Skeletal muscle tissue (tissue), 4 donors: Measurements from ENCODE around the gene TMEM185B. TPM values are rescaled to one million over a fixed set of nuclear protein-coding genes. Genes with fewer than 3 reads are reported as not detected.
"Not testable (repeated sequence)": the region's sequence is repeated elsewhere in the genome, so short reads cannot be mapped to it uniquely, and the experiment has no call there.

Source experiments
- H3K27ac ChIP-seq: one replicate; pipeline ENCODE4 v1.7.0; 2013; ENCODE audit warnings: mild to moderate bottlenecking, low read depth, low read length, inconsistent platforms
- H3K27me3 ChIP-seq, 3 donors: one replicate each; pipeline ENCODE4 v1.7.0; 2013; ENCODE audit warnings: low read length in 3 of 3; ENCODE audit not compliant: control insufficient read depth in 3 of 3, insufficient read depth in 3 of 3
- H3K36me3 ChIP-seq, 3 donors: one replicate each; pipeline ENCODE4 v1.7.0; 2013; ENCODE audit warnings: low read length in 3 of 3; ENCODE audit not compliant: control insufficient read depth in 3 of 3, insufficient read depth in 3 of 3
- H3K4me1 ChIP-seq, 3 donors: one replicate each; pipeline ENCODE4 v1.7.0; 2013; ENCODE audit warnings: low read length in 3 of 3, mild to moderate bottlenecking in 3 of 3; ENCODE audit not compliant: control insufficient read depth in 3 of 3, insufficient read depth in 3 of 3
- H3K4me3 ChIP-seq, 3 donors: one replicate each; pipeline ENCODE4 v1.7.0; 2013; ENCODE audit warnings: low read length in 3 of 3
- H3K9ac ChIP-seq, 3 donors: one replicate each; pipeline ENCODE4 v1.7.0; 2013; ENCODE audit warnings: low read length in 3 of 3, mild to moderate bottlenecking in 3 of 3, moderate library complexity in 2 of 3, low read depth in 1 of 3
- H3K9me3 ChIP-seq, 3 donors: one replicate each; pipeline ENCODE4 v1.7.0; 2013; ENCODE audit warnings: low read length in 3 of 3; ENCODE audit not compliant: control insufficient read depth in 3 of 3
- total RNA-seq: library from RNA; depleted of rRNA; stranded (reverse); fragments of >200 nt; gene quantifications from one replicate; pipeline ENCODE4 v1.2.3, GENCODE V29; 2014
- donor health status: Osteomylitis.

Gene TMEM185B
- total RNA-seq, 1 donor from 2014 or later, result 16.7 TPM

DNA sequence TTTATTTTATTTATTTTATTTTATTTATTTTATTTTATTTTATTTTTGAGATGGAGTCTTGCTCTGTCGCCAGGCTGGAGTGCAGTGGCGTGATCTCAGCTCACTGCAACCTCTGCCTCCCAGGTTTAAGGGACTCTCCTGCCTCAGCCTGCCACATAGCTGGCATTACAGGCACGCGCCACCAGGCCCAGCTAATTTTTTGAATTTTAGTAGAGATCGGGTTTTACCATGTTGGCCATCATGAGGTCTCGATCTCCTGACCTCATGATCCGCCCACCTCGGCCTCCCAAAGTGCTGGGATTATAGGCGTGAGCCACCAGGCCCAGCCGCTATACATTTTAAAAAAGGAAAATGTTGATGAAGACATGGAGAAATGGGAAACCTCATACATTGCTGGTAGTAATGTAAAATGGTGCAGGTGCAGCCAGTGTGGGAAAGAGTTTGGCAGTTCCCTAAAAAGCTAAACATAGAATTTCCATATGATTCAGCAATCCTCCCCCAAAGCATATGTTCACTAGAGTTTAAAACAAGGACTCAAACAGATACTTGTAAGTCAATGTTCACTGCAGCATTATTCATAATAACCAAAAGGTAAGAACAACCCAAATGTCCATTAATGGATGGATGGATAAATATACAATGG is 23.3 kb downstream of the TMEM185B start:
- H3K9me3 ChIP-seq, H3K36me3 ChIP-seq, H3K9ac ChIP-seq, H3K27me3 ChIP-seq, H3K27ac ChIP-seq, H3K4me3 ChIP-seq: not testable (repeated sequence)
- peaks cover 8 to 15% (median 11%) of the 10 kb centered on the region in 3 donors for H3K4me1 ChIP-seq

DNA sequence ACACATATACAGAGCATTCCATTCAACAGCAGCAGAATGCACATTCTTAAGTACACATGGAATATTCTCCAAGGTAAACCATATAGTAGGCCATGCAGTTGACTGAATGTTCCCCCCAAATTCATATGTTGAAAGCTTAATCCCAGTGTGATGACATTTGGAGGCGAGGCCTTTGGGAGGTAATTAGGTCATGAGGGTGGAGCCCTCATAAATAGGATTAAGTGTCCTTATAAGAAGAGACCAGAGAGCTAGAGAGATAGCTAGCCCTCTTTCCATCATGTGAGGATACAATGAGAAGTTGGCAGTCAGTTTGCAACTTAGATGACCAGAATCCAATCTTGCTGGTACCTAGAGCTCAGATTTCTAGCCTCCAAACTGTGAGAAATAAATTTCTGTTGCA is 27.6 kb downstream of the TMEM185B start:
- Histone ChIP-seq H3K27ac (no peak overlapping the region), H3K4me3 (no peak overlapping the region), H3K9ac (no peak overlapping the region), H3K9me3 (peaks cover 0 to 4% (median 1%) of the 10 kb centered on the region in 3 donors), H3K27me3 (no peaks in the 10 kb centered on the region), H3K36me3 (no peaks in the 10 kb centered on the region), H3K4me1 (no peaks in the 10 kb centered on the region)

DNA sequence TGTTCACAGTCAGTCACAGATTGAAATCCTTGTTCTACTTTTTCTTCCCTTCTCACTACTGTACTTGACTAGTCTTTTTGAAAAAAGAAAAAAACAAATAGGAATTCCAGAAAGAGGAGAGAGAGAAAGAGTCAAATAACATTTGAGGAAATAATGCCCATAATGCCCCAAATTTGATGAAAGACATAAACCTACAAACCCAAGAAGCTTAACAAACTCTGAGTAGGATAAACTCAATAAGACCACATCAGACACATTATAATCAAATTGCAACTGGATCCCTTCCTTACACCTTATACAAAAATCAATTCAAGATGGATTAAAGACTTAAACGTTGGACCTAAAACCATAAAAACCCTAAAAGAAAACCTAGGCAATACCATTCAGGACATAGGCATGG is 30.9 kb downstream of the TMEM185B start:
- Histone ChIP-seq H3K4me1 (peaks cover 0 to 4% (median 0%) of the 10 kb centered on the region in 3 donors), H3K4me3 (no peak overlapping the region), H3K27me3 (no peaks in the 10 kb centered on the region), H3K9ac (no peak overlapping the region), H3K9me3 (peaks cover 0 to 4% (median 0%) of the 10 kb centered on the region in 3 donors), H3K27ac (no peak overlapping the region), H3K36me3 (no peaks in the 10 kb centered on the region)

DNA sequence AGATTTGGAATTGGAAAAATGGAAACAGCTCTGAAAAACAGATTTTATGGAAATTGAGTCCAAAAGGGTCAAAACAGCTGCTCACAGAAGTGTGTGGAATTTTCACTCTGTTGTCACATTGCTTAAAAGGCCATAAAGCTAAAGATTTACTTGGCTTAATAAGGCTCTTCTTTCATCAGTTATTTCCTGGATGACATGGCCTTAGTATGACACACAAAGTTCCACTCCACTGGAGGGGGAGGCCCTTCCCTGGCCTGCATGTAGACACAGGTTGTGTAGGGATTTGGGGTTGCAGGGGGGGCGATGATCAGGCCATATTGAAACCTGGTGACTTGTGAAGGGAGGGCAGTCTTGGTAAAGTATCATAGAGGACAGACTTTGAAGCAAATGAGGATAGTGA is 34.0 kb downstream of the TMEM185B start:
- no peak overlapping the region for H3K4me3 ChIP-seq
- H3K4me1 ChIP-seq, result peaks cover 0 to 4% (median 0%) of the 10 kb centered on the region in 3 donors
- no peak overlapping the region for H3K9ac ChIP-seq
- H3K27ac ChIP-seq, result no peak overlapping the region
- no peaks in the 10 kb centered on the region for H3K36me3 ChIP-seq
- peaks cover 0 to 4% (median 0%) of the 10 kb centered on the region in 3 donors for H3K9me3 ChIP-seq
- no peaks in the 10 kb centered on the region for H3K27me3 ChIP-seq

DNA sequence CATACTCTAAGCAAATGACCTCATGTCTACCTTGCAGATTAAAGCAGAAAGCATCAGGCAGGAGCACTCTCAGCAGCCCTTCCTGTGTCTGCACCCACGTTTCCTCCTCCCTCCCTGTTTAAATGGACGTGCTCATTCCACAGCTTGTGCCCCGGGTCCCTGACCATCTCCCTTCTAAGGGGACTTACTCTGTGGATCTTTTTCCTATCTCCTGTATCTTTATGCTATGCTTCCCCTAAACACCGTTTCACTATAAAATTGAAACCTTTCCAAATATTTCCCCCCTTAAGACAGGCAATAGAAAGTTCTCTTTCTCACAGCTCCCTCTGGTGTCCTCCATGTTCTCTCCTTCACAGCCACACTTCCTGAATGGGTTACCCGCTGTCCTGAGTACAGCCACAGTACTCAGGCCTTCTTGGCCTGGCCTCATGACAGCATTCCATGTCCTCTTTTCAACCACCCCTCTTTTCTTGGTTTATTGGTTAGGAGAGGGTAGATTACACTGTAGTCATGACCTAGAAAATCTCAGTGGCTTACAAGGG is 41.1 kb downstream of the TMEM185B start:
- H3K36me3 ChIP-seq, result no peaks in the 10 kb centered on the region
- H3K9ac ChIP-seq, result no peak overlapping the region
- H3K27me3 ChIP-seq, result no peaks in the 10 kb centered on the region

DNA sequence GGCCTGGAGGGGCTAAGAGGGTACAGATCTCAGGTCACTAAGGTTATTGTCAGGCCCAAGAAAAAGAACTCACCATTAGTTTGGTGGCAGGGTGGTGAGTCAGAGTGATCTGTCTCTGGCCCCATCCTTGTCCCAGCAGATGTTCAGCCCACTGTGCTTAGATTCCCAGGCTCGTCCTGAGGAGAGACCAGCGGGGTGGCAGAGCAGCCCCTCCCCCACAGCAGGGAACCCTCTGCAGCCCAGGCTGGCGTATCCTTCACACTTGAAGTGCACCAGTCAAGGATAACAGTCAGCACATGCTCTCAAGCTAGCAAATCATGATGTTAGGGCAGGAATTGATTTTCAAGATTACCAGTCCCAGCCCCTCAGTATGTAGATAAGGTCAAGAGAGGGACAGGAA is 43.1 kb downstream of the TMEM185B start:
- Histone ChIP-seq H3K4me1 (peaks cover 9 to 18% (median 14%) of the 10 kb centered on the region in 3 donors), H3K36me3 (no peaks in the 10 kb centered on the region), H3K27ac (no peak overlapping the region), H3K9me3 (no peaks in the 10 kb centered on the region), H3K9ac (no peak overlapping the region), H3K27me3 (no peaks in the 10 kb centered on the region), H3K4me3 (no peak overlapping the region)

More for the DNA sequence above, 41.1 kb downstream of the TMEM185B start:
- H3K9me3 ChIP-seq, result no peaks in the 10 kb centered on the region
- peaks cover 0 to 2% (median 2%) of the 10 kb centered on the region in 3 donors for H3K4me1 ChIP-seq
- no peak overlapping the region for H3K27ac ChIP-seq
- no peak overlapping the region for H3K4me3 ChIP-seq

DNA sequence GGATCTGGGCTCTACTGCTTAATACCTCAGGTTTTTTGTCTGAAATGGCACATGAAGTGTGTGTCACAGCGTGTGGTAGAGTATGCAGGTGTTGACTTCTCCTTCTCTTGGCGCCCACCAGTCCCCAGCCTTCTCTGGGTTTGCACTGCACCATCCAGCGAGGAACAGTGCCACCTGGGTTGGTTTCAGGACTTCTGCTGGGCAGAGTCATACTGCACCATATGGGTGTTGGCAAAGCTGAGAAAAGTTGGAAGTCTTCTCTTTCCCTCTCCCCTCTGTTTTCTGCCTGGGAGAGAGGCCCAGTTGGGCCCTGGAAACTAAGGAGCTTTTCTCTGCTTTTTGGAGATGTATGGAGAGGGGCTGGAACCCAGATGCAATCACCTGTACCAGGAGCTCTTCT is 43.8 kb downstream of the TMEM185B start:
- Histone ChIP-seq H3K27me3 (no peaks in the 10 kb centered on the region), H3K36me3 (no peaks in the 10 kb centered on the region), H3K9me3 (no peaks in the 10 kb centered on the region), H3K4me3 (no peak overlapping the region), H3K9ac (no peak overlapping the region), H3K4me1 (peaks cover 9 to 18% (median 14%) of the 10 kb centered on the region in 3 donors), H3K27ac (no peak overlapping the region)

DNA sequence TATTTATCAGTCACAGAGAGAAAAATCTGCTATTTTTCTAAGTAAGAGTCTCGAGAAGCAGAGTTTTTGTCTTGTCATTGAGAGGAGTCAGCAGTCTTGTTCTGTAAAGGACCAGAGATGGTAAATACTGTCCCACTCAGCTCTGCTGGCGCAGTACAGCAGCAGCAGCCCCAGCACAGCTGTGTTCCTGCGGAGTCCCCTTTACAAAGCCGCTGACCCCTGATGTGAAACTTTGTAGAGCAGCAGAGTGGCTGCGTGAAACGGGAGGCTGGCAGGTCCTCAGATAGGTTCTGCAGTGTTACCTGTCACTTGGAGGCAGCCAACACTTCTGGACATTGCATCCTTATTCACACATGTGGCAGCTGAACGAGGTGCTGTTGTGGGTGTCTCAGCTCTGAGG is 45.2 kb downstream of the TMEM185B start:
- Histone ChIP-seq H3K4me1 (peaks cover 9 to 18% (median 14%) of the 10 kb centered on the region in 3 donors), H3K27ac (no peak overlapping the region), H3K9ac (no peak overlapping the region), H3K4me3 (no peak overlapping the region), H3K9me3 (no peaks in the 10 kb centered on the region), H3K36me3 (no peaks in the 10 kb centered on the region), H3K27me3 (no peaks in the 10 kb centered on the region)

DNA sequence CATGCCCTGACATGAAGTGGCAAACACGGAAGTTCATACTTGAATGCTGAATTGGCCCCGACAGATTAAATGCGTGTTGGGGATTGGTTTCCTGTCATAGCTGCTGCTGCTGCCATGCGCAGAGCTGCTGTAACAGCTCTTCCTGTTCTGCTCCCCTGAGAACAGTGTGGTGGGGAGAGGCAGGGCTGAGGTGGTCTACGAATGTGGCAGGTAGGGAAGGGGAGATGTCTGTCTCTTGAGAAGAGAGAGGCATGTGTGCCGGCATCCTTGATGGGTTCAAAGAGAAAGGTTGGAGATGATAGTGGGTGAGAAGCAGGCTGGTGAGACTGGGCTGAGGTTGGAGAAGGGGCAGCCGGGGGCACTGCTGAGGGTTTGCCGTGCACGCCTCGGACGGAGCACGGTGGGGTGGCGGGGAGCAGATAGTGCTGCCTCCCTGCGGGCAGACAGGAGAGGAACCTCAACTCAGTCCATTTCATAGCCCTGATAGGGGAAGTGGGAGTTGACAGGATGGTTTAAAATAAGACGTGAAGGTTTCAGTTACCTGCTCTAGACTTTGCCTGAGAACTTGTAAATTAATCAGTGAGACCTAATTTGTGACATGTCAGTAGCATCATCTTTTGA is 46.1 kb downstream of the TMEM185B start:
- H3K27ac ChIP-seq, result no peak overlapping the region
- no peaks in the 10 kb centered on the region for H3K9me3 ChIP-seq
- H3K4me1 ChIP-seq, result peaks cover 9 to 18% (median 14%) of the 10 kb centered on the region in 3 donors
- peak overlapping the region in 1 of 3 donors; percentile 16 for H3K9ac ChIP-seq
- no peaks in the 10 kb centered on the region for H3K27me3 ChIP-seq
- H3K4me3 ChIP-seq, result peak overlapping the region; percentile 11 to 17 (median 17)
- no peaks in the 10 kb centered on the region for H3K36me3 ChIP-seq

DNA sequence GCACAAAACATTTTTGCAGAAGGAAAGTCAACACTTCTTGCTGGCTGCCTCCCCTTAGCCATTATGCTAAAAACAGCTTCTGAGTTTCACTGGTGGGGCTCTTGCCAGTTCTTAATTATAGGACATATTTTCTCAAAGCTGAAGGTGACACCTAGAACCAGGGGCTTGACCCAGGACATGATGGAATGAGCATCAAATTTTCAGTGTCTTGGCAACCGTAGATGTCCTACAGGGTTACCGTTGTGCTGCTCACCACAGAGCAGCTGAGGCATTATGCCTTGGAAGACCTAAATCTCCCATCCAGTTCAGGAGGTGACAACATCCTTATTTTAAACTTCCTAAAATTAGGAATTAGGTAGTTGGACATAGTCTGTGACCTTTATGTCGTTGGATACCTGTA is 46.7 kb downstream of the TMEM185B start:
- H3K4me1 ChIP-seq, result peaks cover 9 to 18% (median 14%) of the 10 kb centered on the region in 3 donors
- H3K4me3 ChIP-seq, result no peak overlapping the region
- no peaks in the 10 kb centered on the region for H3K36me3 ChIP-seq
- peak overlapping the region in 1 of 3 donors; percentile 16 for H3K9ac ChIP-seq
- H3K9me3 ChIP-seq, result no peaks in the 10 kb centered on the region
- no peak overlapping the region for H3K27ac ChIP-seq
- H3K27me3 ChIP-seq, result no peaks in the 10 kb centered on the region
